Sciatic nerve (tissue), 2 donors: Measurements from ENCODE around the gene KL. TPM values are rescaled to one million over a fixed set of nuclear protein-coding genes. Genes with fewer than 3 reads are reported as not detected.

Experiments
- ATAC-seq: fragments of 200-7000 bp; cut with Tn5 transposase; one replicate; pipeline ENCODE4 v1.9.1; 2020; ENCODE audit warnings: mild to moderate bottlenecking, moderate library complexity
- DNase-seq: peaks from one replicate; pipeline ENCODE4 v3.0.0-alpha.2; 2020; ENCODE audit warnings: low spot score
- intact Hi-C: fragments of 100-400 bp; cut with DNase I; formaldehyde crosslinking; loops from one replicate; pipeline ENCODE4 v1.14.2; 2022
- total RNA-seq: library from RNA; stranded (reverse); fragmentation: NEBNext Ultra II Directional; extraction: Animal tissue kit (Norgen Biotek cat#: 25700); gene quantifications from one replicate; pipeline ENCODE4 v1.2.1, GENCODE V29; 2021
- donor health status: DM: no; HTN: no; CAD: no.
- donor health status: DM: no; HTN: no; CAD: no.

Gene KL
- total RNA-seq, 1 donor from 2014 or later, result 7.4 TPM

GRCh38 chr13:33000365-33000764 is 15.9 kb upstream of the KL start:
- DNase-seq (no peak), ATAC-seq (no peak)
- intact Hi-C loops, result no loop called here

DNA sequence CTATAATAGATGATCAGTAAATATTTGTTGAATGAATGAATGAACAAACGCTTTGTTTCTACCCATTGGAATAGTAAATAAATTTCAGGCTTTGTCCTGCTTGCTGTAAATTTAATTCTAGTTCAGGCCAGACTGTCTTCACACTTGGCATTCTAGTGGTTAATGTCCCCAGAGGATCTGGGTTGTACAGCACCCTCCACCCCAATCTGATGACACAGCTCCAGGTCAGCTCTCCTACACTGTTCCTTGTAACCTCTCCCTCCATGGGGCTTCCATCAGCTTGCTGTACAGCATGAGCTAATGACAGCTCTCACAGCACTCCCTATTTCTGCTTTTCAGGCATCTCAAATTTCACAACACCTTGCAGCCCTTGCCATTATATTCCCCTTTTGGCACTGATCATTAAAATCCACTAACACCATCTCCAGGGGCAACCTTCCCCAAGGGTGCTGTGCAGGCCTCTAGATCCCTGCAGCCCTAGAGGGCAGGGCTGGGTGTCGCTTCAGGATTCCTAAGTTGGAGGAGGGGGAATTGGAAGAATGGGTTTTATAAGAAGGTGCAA is 12.7 kb upstream of the KL start:
- DNase-seq (no peak), ATAC-seq (peak; percentile 32)
- intact Hi-C loops, result no loop called here

GRCh38 chr13:33004511-33004910 is 11.7 kb upstream of the KL start:
- no peak for DNase-seq
- intact Hi-C loops, result no loop called here
- peak; percentile 65 for ATAC-seq

DNA sequence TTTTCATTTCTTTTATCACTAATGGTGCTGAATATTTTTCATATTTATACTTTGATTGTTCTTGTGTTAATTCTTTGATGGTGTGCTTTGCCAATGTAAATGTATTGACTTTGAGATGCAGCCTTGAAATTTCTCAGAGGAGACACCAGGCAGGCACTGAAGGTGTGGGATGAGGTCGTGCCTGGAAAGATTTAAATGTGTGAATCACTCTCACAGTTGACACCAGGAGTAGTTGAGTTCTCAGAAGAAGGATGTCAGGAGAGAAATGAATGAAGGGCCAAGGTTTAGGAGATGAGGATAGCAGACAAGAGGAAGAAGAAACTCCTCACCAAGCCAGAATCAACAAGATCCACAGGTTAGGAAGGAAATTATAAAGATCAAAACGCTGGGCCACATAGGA is 10.1 kb upstream of the KL start:
- no peak for DNase-seq
- intact Hi-C loops, result no loop called here
- no peak for ATAC-seq

DNA sequence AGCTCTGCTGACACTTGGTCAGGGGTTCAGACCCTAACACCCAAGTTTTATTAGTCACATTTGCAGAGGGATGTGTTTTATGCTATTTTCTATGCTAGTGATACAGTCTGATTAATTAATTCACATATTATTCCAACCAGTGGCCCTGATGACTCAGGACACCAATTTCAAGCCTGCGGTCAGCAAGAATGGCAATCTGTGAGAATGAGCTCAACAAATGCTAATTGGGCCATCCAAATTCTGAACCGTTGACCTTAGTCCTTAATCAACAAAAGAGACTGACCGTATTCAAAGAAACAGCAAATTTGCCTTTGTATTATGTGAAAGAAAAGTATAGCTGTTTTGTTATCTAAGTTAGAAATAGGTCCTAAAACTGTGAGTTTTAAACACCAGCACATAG is 9.6 kb upstream of the KL start:
- ATAC-seq (no peak), DNase-seq (no peak)
- intact Hi-C loops, result no loop called here

GRCh38 chr13:33007237-33007636 is 9.0 kb upstream of the KL start:
- DNase-seq (no peak), ATAC-seq (no peak)
- intact Hi-C loops, result no loop called here

DNA sequence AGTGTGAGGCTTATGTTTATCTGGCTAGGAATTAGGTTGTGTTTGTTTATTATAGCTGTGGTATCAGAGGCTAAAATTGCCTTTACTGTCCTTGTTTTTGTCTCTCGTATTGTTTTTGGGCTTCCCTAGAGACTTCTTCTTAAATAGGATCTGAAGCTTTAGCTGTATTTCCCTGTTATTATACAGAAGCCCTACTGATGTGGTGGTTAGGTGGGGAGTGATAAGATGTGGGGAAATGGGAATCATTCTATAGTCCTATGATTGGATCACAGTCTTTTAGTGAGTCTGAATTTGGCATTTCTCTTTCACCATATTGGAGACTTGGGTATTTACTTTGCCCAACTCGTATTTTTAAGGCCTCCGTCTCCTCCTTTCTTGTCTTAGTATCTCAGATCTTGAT is 8.3 kb upstream of the KL start:
- no peak for ATAC-seq
- DNase-seq, result no peak
- intact Hi-C loops, result no loop called here

GRCh38 chr13:33008946-33009722 is 7.1 kb upstream of the KL start:
- intact Hi-C loops, result no loop called here
- ATAC-seq (peak; percentile 90), DNase-seq (no peak)

GRCh38 chr13:33011828-33012470 is 4.3 kb upstream of the KL start:
- no peak for DNase-seq
- no peak for ATAC-seq
- intact Hi-C loops, result no loop called here

DNA sequence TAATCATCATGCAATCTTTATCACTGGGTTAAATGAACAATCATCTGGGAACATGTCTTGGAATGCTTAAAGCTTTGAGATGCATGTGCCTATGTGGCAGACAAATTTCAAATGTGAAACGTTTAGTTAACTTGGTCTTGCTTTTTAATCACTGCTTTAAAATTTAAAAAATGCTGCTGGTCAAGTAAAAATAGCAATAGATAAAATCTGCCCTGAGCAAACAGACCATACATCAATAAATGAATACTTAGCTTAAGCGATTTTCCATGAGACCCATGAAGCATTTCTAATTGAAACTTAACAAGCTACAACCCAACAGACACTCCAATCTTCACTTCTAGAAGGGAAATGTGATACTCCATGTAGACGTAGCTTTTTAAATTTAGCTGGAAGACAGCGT is 1.9 kb upstream of the KL start:
- ATAC-seq (no peak), DNase-seq (no peak)
- intact Hi-C loops, result no loop called here

GRCh38 chr13:33015241-33015668 is 968 bp upstream of the KL start:
- intact Hi-C loops, result no loop called here
- DNase-seq (no peak), ATAC-seq (no peak)

DNA sequence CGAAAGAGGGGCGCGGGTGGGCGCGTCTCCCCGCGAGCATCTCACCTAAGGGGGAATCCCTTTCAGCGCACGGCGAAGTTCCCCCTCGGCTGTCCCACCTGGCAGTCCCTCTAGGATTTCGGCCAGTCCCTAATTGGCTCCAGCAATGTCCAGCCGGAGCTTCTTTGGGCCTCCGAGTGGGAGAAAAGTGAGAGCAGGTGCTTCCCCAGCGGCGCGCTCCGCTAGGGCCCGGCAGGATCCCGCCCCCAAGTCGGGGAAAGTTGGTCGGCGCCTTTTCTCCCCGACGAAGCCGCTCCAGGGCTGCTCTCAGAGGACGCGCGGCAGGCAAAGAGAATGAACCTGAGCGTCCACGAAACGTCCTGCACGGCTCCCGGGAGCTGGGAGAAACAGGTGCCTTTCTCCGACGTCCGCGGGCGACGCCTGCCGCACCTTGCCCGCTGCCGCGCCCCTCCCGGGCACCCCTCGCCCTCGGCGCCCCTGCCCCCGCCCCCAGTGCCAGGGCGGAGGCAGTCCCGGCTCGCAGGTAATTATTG is 366 bp upstream of the KL start:
- DNase-seq (peak; percentile 64), ATAC-seq (no peak)
- intact Hi-C loops, result no loop called here

GRCh38 chr13:33017323-33017929 is 1.2 kb downstream of the KL start:
- intact Hi-C loops, result no loop called here

GRCh38 chr13:33018886-33019285 is 2.7 kb downstream of the KL start:
- DNase-seq, result no peak
- no peak for ATAC-seq
- intact Hi-C loops, result no loop called here

More at GRCh38 chr13:33017323-33017929, 1.2 kb downstream of the KL start:
- ATAC-seq (peak; percentile 96), DNase-seq (peak; percentile 78)

- ATAC-seq, result no peak
- intact Hi-C loops, result no loop called here
- no peak for DNase-seq
Observed at GRCh38 chr13:33022986-33023385, 6.8 kb downstream of the KL start.

DNA sequence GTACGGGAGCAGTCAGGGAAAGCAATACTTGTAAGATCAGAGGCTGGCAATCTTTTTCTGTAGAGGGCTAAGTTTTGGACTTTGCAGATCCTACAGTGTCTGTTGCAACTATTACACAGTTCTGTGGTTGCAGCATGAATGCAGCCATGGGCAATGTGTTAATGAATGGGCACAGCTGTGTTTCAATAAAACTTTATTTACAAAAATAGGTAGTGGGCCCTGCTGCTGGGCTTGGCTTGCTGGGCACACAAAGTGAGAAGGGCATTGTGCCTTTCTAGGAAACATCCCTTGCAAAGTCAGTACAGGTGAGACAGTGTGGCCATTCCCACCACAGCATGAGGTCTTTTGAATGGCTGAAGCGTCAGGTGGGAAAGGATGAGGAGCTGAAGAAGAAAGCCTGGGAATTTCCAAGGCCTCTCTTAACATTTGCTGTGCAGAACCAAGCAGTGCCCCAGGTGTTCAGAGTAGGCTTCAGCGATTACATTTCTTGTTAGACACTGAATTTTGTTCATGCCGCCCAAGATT is 9.1 kb downstream of the KL start:
- intact Hi-C loops, result no loop called here
- no peak for ATAC-seq
- no peak for DNase-seq

DNA sequence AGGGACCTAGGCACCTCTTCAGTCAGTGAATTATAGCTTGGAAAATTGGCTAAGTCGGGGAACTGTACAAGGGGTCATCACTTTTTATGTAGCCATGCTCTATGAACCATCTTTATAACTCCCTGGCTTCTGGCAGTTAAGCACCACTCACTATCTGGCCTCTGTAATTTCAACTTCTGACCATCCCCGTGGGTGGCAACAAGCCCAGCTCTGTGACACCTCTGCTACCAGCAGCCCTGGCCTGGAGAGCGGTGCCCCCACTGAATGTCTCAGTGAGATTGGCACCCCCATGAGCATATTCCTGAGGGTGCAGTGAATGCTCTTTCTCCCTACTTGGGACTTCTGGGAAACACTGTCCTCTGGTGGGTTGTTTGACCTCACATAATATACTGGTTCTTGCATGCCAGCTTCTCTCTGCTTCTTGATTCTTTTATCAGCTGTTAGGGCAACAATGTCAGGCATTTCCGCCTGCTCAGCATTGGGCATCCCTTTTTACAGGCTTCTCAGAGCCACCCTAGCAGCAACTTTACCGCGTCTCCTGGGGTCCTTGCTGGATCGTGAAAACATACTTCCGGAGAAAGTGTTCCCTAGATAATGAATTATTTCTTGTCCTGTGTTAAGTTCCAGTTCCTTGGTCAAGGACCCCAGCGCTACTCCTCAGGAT is 10.4 kb downstream of the KL start:
- DNase-seq, result no peak
- intact Hi-C loops, result no loop called here
- ATAC-seq, result no peak

DNA sequence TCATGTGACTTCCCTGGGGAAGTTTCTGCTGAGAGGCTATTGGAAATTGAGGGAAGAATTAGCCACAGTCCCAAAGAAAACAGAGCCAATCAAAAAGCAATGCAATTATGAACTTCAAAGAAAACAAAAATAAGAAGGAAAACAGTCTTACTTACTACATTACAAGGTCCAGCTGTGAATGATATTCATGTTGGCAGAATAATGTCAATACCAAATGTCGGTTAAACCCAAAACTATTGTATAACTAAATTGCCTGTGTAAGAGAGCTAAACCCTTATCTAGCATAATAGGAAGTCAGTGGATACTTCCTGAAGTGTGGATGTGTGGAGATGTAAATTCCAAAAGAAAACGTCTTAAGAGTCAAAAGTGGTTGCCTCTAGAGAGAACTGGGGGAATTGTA is 12.4 kb downstream of the KL start:
- intact Hi-C loops, result no loop called here

DNA sequence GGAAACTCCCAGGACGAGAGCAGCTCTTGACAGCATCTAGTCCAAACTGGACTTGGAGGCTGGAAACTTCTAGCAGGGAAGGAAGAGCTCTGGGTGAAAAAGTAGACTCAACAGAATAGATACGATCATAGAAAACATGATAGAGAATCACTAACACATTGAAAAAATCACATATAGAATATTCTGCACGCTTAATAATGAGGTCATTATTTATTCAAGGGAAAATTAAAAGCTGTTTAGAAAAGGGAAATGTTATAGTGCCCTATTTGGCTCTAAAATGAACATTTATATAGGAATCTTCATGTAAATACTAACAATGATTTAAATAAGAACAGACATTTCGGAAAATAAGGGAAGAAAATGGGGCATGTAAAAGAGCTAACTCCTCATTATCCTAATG is 15.1 kb downstream of the KL start:
- intact Hi-C loops, result no loop called here
- DNase-seq (no peak), ATAC-seq (no peak)

More for the DNA sequence above, 12.4 kb downstream of the KL start:
- ATAC-seq, result no peak
- no peak for DNase-seq
